ENCODE results near the gene SLC5A2.

DNA sequence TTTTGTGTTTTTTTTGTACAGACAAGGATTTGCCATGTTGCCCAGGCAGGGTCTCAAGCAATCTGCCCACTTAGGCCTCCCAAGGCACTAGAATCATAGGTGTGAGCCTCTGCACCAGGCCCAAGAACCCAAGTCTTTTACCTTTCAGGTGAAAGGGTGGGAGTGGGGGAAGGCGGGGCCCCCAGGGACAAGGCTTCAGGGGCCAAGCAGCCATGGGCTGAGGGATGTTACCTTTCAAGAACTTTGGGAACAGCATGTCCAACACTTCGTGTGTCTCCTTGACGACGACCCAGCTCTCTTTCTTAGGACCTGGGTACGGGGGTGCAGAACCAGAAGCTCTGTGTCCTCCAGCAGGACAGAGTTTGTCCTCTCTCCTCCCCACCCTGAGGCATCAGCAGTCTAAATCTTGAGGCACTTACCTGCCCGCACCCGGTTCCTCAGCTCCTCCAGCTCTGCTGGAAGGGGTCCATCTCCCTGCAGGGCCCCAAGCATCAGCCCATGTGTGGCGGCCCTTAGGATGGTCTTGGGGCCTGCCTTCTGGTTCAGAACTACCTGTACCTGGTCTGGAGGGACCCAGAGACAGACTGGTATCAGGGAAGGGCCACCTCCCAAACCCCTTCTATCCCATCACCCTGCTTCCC lies 9.0 kb downstream of the SLC5A2 start:
- TF ChIP-seq CTCF (IDR thresholded peaks at IDR 0.05): no peak
- no peak for TF ChIP-seq POLR2A (IDR thresholded peaks at IDR 0.05)

All from uterus (tissue), 2 donors.